Right renal cortex interstitium (tissue), 3 donors: Measurements from ENCODE around the gene ZSWIM6. TPM values are rescaled to one million over a fixed set of nuclear protein-coding genes. Genes with fewer than 3 reads are reported as not detected.

Source experiments
- DNase-seq, 3 donors: peaks; one replicate each; pipeline ENCODE4 v3.0.0-alpha.2; 2013; ENCODE audit warnings: low read depth in 3 of 3, low spot score in 2 of 3
- polyA plus RNA-seq, 3 donors: library from polyadenylated mRNA; unstranded; fragments of 120-200 nt; gene quantifications; one replicate each; pipeline ENCODE4 v1.2.1, GENCODE V29; 2013; ENCODE audit not compliant: insufficient read length in 3 of 3

ZSWIM6 gene
- polyA plus RNA-seq, 3 donors: 25.5 to 29.5 (median 27.0) TPM

DNA sequence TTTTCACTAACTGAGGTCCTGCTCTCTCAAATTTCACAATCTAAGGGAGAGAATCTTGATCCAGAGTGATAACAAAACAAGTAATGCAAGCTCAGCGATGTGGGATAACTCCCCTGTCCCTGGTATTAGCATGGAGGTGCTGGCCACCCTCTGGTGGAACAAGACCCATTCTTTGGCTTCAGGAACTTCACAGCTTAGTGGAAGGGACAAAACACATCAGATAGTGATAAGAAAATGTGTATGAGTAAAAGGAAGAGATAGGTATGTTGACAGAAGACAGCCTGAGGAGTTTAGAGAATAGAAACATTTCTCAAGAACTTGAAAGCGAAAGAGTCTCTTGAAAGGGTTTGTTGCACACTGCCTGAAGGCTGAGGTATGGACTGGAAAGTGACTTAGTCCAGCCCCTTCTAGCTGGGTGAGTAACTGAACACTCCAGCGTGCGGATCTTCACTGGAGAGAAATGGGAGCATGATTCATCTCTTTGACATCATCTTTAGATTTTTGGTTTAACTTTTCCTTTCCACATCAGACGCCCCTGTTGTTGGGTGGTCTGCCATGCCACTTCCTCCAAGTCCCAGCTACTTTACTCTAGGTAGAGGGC, 25.4 kb upstream of the ZSWIM6 start:
- no peak for DNase-seq

DNA sequence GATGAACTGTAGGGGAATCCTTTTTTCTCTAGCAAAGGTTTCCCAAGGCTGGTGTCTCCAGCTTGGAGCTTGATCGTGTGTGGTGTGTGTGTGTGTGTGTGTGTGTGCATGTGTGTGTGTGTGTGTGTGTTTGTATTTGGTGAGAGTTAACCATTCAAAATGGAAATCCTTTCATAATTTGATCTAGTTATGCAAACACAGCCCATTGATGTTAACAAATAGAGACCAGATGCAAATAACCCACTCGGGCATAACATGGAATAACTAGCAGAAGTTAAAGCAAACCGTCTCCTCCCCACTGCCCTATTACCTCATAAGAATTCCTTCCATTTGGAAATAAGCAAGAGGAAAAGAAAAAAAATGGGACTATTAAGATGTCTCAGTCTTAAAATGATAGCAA, 24.9 kb upstream of the ZSWIM6 start:
- no peak for DNase-seq

DNA sequence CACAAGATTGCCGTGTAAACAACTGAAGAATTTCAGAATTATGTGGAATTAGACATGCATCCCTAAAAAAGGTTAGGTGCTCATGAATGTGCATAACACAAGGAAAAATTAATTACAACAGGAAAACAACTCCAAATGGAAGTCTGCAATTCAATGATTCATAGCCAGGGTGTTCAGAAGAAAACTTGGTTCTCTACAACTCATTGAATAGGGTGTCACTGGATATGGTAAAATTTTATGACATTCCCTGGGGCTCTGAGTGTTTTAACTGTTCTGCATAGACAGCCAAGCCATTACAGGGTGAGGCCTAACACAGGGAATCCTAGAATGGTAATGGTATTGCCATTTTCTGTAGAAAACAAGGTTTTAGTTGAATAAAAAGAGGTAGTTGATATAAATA, 24.4 kb upstream of the ZSWIM6 start:
- DNase-seq: no peak

DNA sequence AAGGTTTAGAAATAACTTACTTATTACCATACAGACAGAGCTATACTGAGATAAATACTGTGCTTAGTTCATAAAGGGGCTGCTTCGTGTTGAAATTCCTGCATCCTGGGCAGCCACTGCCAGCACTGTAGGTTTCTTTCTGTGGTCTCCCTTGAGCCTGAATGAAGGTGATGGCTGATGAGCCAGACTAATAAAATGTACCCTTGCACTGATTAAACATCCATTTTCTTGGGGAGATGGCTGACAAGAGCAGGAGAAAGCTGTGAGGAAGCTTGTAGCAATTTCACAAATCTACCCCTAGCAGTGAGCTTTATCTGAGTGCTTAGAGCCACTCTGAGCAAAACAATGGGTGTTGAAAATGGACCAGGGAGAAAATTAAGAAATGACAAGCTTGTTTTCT, 23.3 kb upstream of the ZSWIM6 start:
- no peak for DNase-seq

DNA sequence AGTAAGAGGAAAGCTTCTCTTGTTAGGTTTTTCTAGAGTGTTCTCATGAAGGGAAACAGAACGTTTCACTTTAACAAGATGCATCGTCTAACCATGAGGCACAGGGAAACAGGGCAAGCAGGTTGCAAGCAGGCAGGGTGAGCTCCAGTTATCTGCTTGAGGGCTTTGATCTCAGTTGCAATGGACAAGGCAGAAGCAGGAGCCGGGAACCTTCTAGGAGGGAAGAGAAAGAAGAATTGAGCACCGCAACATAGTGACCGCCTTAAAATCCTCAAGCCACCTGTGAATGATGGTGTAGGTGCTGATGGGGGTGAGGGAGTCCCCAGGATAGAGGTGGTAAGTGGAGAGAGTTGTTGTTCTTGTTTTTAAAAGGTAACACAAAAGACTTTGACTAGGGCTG, 22.9 kb upstream of the ZSWIM6 start:
- DNase-seq: no peak

- DNase-seq: no peak
These were observed 20.9 kb upstream of the ZSWIM6 start for GRCh38 chr5:61311056-61311610.

DNA sequence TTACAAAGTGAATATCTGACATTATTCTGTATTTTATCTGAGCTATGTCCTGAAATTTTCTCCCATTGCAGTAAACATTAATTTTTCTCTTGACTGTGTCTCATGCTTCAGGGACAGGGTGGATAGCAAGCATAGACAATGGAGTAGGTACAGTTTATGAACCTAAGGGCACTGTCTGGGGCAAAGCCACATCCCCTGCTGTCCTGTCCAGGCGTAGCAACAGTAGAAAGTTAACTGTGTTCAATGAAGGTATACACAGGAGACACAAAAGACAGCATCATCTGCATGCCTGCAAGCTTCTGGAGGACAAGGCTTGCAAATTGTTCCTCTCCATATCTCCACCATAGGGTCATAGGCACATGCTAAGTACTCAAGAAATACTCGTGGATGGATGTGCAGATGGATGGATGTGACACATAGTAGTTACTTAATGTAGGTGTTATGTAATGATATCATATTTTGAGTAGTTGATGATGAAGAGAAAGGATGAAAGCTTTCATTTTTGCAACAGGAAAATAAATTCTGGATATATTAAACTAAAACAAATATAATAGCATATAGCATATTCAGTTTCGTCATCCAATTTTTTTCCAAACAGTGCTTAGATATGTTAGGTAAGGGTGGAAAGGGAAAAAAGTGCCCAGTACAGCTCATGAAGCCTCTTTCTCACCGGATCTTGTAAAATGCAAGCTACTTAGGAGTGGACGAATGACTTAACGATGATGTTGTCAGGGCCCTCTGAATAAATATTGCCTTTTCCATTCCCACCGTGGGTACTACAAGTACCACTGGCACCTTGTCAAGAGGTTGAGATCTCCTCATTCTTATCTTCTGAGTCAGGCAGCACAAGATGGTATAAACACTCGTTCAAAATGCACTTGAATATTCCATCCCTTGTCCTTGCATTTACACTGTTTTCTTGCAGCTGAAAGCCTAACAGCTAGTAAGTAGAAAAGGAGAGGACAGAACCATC, 19.9 kb upstream of the ZSWIM6 start:
- no peak for DNase-seq

GRCh38 chr5:61313960-61314681, 17.9 kb upstream of the ZSWIM6 start:
- DNase-seq: no peak

DNA sequence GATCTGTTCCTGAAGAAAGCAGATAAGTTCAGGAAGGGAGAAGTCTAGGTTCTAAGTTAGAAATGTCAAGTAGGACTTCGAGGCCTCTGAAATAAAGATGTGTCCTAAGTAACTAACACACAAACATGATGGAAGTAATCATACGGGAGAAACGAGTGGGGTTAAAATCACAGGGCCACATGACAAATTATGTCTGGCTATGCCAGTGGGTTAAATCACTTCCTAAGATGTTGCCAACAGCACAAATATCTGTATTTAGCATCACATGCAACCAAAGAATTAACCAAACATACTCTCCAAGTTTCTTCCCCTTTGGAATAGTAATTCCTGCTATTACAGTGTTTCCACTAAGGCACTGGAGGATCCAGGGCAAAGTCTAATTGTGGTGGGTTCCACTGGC, 13.7 kb upstream of the ZSWIM6 start:
- DNase-seq: no peak

DNA sequence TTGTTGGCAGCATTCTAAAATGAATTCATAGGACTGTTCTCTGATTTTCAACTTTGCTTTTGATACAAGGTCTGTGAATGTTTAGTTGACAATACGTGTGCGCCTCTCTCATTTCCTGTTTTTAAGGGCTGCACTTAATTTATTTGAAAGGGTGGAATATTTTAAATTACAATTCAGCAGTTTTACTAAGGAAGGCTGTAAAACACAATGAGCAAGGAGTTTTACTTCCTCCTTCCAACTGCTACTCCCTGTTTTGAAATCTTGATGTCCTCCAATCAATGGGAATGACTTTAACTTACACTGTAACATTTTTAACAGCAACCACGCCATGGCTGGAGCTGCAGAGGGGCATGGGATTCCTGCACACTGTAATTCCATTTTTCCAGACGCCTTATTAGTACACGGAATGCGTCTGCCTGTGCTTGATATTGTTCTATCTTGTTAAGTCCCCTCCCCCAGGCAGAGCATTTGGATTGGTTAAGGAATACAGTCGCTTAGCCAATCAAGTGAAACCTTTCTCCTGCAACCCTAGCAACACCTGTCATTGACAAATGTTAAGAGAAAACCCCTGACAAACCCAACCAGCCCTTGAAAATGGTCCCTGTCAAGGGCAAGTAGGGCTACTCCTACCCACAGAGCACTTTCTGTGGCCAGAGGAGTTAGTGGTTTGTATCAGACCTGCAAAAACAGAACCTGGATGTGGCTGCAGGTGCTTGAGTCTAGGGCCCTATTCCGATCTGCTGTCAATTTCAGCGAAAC, 12.5 kb upstream of the ZSWIM6 start:
- DNase-seq: peak in 1 of 3 donors; percentile 32

- no peak for DNase-seq
These were observed 11.2 kb upstream of the ZSWIM6 start for GRCh38 chr5:61320860-61321259.

GRCh38 chr5:61321669-61322068, 10.4 kb upstream of the ZSWIM6 start:
- DNase-seq: no peak

DNA sequence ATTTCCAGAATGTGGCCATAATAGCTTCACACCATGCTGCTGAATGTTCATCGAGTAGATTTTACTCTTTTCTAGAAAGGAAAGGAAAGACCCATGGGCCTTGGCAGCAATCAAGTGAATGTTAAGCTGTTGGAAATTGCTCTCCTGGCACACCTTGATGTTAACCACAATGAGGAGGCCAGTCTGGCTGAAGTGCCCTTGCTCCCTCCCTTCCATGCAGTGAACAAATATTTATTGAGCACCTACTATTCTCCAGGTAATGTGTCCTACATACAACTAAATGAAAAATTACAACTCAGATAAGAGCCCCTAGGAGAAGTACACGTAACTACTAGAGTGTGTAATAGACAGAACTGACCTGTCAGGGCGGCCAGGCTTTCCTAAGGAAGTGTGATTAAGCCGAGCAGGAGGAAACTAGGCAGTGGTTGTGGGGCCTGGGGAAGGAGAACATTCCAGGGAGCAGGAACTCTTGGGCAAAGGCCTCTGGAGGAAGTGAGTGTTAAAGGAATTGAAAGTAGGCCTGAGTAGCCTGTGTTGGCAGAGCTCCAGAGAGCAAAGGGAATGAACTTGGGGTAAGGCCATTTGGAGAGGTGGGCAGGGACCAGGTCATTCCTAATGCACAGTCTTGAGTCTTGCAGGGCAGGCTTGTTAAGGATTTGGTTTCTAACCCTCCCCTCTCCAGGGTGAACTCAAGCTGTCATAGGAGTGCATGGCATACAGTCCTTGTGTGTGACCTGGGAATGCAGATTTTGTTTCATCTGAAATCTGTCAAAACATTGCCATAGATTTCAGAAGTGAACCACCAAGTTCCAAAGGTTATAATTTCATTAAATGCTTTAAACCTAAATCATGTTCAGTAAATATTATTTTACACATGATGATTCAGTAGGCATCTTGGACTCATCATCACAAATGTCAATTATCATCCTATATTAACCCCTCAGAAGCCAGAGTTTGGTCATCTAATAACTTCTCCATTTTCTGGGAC, 9.0 kb upstream of the ZSWIM6 start:
- DNase-seq: no peak

- DNase-seq: no peak
These were observed 4.0 kb upstream of the ZSWIM6 start for GRCh38 chr5:61327760-61328753.

DNA sequence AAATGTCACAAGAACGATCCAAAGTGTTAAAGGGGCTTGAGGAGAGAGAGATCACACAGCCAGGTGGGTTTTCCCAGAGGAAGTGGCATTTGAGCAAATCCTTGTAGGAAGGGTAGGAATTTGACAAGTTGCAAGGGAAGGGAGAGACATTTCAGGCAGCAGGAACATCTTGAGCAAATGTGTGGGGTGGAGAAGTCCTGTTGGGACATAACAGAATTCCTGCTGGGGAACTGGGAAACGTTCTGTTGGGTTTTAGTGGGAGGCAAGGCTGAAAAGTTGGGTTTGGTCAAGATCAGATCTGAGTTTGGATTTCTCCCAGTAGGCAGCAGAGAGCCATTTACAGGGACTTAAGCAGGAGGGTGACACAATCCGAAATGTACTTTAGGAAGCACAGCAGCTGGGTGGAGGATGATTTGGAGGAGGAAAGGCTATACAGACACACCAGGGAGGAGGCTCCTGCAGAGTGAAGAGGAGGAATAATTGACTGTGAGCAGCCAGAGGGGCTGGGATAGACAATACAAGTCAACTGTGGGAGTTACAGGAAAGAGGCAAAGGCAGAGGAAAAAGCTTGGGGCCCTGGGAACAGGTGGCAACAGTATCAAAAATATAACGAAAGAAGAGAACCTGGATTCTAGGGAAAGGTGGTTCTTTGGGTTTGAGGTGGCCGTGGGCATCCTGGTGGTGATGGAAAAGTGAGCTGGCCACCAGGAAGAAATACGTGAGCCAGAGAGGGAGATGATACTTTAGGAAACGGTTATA, 3.1 kb upstream of the ZSWIM6 start:
- DNase-seq: no peak

- DNase-seq: no peak
These were observed 2.4 kb upstream of the ZSWIM6 start for GRCh38 chr5:61329550-61330128.

GRCh38 chr5:61330341-61330844, 1.7 kb upstream of the ZSWIM6 start:
- peak in 1 of 3 donors; percentile 56 for DNase-seq
